HG03469 (cell line): ENCODE measurements around the gene MAN2B1.
A peak's percentile ranks its signal among the peaks of the same experiment; 100 is the strongest.
"Not testable (repeated sequence)": the region's sequence is repeated elsewhere in the genome, so short reads cannot be mapped to it uniquely, and the experiment has no call there.

Experiments used
- ATAC-seq: cut with Tn5 transposase; IDR thresholded peaks from one replicate; pipeline ENCODE4 v1.9.1; 2021; ENCODE audit warnings: mild to moderate bottlenecking, moderate library complexity, moderate number of reproducible peaks; ENCODE audit not compliant: unreplicated experiment

MAN2B1 gene

DNA sequence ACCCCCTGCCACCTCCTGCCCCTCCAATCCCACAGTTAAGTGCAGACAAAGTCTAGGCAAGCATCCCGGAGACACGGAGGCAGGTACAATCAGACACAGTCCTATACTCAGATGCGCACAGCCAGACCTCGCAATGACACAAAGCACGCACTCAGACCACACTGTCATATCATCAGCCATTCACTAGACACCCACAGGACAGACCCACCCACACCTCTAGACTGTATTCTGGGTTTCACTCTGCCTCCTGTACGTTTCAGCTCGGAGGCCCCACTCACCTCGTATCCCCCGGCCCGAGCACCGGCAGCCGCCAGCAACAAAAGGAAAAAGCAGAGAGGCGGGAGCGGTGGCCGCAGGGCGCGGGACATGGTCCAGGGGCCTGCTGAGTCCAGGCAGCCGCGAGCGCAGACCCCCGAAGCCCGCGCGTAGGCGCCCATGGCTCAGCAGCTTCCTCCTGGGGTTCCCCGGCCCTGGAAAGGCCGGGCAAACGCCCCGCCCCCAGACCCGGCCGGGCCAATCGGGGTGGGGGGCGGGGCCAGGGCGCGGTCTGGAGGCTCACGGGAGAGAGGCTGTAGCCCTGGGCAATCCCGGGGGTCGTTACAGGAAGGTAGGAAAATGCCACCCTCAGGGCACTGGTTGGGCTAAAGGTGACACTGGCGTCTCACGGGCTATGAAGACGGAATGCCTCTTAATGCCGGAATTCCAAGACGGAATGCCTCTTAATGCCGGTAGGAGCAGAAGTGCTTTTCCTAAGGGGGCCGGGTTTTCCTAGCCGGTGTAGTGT lies at the start of gene MAN2B1, which contains the start of gene WDR83:
Gene MAN2B1 (minus strand): TSS at position 478 of the 784 bp plus-strand sequence. CDS start 41 bp downstream, at position 437.
Gene WDR83 (plus strand): TSS at position 543 of the 784 bp plus-strand sequence. CDS start 2,984 bp downstream, outside the sequence.
- ATAC-seq: no peak

DNA sequence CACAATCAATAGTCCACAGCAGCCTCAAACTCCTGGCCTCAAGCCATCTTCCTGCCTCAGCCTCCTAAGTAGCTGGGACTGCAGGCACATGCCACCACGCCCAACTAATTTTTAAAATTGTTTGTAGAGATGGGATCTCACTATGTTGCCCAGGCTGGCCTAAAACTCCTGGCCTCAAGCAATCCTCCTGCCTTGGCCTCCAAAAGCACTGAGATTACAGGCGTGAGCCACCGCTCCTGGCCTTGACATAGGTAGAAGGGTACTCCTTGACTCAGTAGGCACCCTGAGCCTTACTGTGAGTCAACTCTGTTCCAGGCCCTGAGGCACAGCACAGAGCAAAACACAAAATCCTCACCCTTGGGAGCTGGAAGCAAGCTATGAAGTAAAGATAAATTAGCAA lies 49.4 kb upstream of the MAN2B1 start:
- ATAC-seq: no peak

DNA sequence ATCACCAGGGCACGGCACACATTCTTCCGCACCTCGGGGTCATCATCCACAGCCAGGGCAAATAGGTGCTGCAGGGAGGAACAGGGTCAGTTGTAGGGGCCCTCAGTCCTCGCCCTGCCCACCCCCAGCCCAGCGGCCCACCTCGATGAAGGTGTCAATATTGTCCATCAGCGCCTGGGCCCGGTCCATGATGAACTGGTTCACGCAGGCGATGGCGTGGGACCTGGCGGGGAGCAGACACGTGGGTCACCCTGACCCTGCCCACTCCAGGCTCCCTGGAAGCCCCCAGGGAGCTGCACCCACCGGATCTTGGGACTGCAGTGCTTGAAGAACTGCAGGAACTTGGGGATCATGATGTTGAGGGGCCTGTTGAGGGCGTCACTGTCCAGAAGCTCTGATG lies 48.6 kb upstream of the MAN2B1 start:
- ATAC-seq: no peak

- not testable (repeated sequence) for ATAC-seq
Observed at GRCh38 chr19:12713304-12713703, 46.8 kb upstream of the MAN2B1 start.

GRCh38 chr19:12712077-12712476 lies 45.5 kb upstream of the MAN2B1 start:
- ATAC-seq: not testable (repeated sequence)

DNA sequence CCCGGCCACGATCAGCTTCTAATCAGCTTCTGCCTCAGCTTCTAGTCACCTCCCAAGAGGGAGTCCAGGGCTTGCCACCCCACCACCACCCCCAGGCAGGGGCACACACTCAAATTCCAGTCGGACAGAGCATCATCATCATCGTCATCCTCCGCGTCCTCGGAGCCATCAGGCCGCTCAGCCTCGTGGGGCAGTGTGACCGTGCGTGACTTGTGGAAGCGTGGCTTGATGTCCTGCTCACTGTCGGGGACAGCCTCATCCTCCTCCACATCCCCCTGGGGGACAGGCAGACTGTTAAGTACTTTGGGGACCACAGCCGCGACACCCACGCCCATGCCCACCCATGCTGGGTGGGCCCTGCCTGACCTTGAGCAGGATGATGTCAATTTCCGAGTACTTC lies 44.6 kb upstream of the MAN2B1 start:
- ATAC-seq: no peak

GRCh38 chr19:12708641-12709040 lies 42.1 kb upstream of the MAN2B1 start:
- ATAC-seq: no peak

- ATAC-seq: no peak
Observed at GRCh38 chr19:12706332-12706718, 39.8 kb upstream of the MAN2B1 start.

DNA sequence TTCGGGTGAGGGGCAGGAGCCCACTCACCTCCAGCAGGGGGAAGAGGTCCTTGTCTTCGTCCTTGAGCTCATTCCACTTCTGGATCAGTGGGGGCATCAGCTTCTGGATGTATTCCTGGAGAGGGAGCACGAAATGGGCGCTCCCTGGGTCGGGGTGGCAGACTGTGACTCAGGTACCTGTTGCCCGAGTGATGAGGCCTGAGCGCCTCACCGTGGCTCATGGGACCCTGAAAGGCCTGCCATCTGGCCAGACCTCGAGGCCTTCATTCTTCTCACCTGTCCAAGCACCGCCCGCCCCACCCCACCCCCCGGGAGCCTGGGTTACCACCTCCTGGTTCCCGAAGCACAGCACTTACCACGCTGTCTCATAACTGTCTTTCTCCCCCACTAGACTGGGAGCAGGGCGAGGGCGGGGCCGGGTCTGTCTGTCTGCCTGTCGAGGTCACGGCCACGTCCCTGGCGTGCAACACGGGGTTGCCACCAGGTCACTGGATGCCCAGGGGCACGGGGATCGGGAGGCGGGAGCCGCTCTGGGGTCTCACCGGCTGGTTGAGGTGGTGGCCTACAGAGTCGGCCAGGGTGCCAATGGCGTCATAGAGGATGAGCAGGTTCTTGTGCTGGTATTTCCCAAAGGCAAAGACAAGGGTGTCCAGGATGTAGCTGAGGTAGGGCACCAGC lies 39.3 kb upstream of the MAN2B1 start:
- no peak for ATAC-seq

- ATAC-seq: no peak
Observed at GRCh38 chr19:12705169-12705568, 38.6 kb upstream of the MAN2B1 start.

- no peak for ATAC-seq
Observed at GRCh38 chr19:12703046-12703445, 36.5 kb upstream of the MAN2B1 start.

DNA sequence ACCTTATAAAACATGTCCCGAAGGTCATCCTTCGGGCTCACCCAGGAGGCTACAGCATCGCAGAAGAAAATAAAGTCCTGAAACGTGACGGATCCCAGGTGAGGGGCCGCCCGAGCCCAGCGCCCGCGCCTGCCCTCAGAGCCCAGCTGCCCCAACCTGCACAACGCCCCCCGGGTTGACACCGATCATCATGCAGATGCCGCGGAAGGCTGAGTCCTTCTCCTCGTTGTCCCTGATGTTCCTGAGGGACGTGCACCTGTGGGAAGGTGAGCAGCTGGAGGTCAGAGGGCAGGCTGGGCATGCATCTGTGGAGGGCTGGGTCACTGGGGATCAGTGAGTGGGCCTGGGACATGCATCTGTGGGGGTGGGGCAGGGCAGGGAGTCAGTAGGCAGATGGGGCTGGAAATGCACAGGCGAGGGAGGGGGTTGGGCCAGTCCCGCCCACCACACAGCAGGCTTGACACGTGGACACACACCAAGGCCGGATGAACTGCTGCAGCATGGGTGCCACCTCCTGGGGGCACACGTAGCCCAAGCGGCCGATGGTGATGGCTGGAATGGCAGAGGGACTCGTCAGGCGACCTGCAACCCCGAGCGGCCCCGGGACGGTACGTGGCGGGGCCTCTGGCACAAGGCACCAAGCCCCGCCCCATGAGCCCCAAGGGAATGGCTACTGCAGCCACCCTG lies 35.2 kb upstream of the MAN2B1 start:
- no peak for ATAC-seq

DNA sequence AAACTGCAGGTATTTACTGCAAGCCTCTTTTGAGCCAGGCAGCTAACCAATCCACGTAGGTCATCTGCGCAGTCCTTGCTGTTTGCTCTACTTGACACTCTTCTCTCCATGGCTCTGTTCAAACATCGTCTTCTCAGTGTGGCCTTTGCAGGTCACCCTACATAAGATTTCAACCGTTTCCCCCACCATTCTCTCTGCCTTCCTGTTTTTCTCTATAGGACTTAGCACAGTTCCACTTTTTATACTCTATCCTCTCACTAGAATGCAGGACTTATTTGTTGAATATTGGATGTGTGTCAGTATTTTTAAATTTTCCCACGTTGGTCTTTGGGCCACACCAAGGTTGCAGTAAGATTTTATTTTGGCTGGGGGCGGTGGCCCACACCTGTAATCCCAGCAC lies 31.6 kb upstream of the MAN2B1 start:
- ATAC-seq: no peak

DNA sequence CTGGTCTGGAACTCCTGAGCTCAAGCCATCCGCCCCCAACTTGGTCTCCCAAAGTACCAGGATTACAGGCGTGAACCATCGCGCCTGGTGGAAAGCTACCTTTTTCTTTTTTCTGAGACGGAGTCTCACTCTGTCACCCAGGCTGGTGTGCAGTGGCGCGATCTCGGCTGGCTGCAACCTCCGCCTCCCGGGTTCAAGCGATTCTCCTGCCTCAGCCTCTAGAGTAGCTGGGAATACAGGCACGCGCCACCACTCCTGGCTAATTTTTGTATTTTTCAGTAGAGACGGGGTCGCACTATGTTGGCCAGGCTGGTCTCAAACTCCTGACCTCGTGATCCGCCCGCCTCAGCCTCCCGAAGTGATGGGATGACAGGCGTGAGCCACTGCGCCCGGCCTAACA lies 30.9 kb upstream of the MAN2B1 start:
- not testable (repeated sequence) for ATAC-seq

GRCh38 chr19:12696366-12697335 lies 30.1 kb upstream of the MAN2B1 start, which contains the start of gene FBXW9:
Gene FBXW9 (minus strand): TSS chr19:12696631. CDS start chr19:12696581, 50 bp downstream.
- peak; percentile 30 for ATAC-seq

- ATAC-seq: no peak
Observed at GRCh38 chr19:12695997-12696365, 29.4 kb upstream of the MAN2B1 start.

- no peak for ATAC-seq
Observed at GRCh38 chr19:12695514-12695913, 29.0 kb upstream of the MAN2B1 start.

DNA sequence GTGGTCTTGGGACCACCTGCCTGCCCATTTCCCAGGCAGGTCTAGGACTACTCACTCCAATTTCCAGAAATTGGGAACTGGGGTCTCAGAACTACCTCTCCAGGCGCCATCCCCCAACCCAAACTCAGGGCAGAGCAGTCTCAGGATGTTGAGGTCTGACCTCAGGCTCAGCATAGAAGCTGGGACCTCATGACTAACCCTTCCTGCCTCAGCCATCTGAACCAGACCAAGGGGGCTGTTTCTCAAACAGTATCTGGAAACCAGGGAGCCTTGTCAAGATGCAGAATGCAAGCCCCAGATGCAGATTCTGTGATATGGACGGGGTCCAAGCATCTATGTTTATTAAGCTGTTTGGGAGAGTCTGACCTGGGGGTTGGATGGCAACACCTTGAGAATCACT lies 28.6 kb upstream of the MAN2B1 start:
- ATAC-seq: no peak

- ATAC-seq: no peak
Observed at GRCh38 chr19:12694641-12695040, 28.1 kb upstream of the MAN2B1 start.

DNA sequence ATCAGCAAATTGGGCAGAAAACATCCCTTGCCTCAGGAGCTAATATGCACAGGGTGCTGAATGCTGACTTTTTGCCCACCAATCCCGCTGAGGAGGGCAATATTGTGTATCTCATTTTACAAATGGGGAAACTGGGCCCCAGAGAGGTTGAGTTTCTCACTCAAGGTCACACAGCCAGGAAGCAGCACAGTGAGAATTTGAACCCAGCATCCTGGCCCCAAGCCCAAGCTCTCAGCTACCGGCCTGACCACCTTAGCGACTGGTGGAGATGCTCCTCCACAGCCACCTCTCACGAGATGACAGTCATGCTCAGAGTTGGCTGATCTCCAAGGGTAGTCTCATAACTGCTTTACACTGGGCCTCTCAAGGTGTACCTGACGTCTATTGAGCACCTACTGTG lies 26.4 kb upstream of the MAN2B1 start:
- no peak for ATAC-seq
